GM21528 (cell line): Measurements from ENCODE around the gene CDC42BPB.

Experiments
- ATAC-seq: cut with Tn5 transposase; IDR thresholded peaks from one replicate; pipeline ENCODE4 v1.9.1; 2021; ENCODE audit warnings: mild to moderate bottlenecking, moderate library complexity; ENCODE audit not compliant: unreplicated experiment, low FRiP score

CDC42BPB gene

DNA sequence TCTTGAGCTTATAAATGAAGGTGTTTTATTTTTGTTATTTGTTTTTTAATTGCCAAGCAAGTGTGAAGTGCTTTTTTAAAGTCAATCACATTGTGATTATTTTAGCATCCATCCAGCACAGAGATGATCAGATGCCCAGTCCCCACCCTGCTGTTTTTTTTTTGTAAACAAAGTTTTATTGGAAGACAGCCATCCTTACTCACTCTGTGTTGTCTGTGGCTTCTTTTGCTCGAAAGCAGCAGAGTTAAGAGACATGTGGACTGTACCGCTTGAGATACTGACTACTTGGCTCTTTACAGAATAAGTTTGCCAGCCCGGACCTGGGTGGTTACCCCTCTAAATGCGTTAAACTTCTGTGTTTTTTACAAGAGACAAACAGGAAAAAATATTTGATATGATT lies 165.8 kb downstream of the CDC42BPB start:
- no peak for ATAC-seq

DNA sequence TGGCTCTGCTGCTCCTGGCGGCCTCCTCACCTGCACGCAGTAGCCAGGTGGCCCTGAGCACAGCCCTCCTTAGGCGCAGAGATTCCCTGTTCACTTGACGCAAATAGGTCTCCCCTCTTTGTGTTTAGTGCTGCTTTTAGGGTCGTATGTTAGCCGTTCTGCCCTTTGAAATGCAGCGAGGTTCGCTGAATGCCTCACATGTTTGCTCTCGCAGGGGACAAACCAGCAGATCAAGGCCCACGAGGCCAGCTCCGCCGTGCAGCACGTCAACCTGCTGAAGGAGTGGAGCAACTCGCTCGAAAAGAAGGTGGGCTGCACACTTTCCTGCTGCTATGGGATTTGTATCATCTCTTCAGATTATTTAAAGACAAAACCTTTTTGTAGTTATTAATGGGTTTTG lies 166.2 kb downstream of the CDC42BPB start:
- no peak for ATAC-seq

DNA sequence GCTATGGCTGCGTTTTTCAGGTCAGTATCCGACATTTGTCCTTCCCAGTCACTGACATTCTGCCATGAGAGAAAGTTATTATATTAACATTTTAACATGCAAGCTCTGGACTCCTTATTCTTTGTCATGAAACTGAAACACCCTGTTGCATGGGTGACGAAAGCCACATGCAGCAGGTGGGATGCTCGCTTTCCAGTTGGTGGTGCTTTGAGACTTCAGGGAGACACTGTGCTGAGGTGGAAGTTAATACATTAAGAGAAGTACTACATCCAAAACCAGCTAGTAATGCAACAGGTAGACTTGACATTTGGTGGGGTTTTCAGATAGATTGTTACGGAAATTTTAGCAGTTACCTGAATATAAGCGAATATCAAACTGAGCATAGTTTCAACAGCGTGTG lies 167.7 kb downstream of the CDC42BPB start:
- ATAC-seq, result no peak

DNA sequence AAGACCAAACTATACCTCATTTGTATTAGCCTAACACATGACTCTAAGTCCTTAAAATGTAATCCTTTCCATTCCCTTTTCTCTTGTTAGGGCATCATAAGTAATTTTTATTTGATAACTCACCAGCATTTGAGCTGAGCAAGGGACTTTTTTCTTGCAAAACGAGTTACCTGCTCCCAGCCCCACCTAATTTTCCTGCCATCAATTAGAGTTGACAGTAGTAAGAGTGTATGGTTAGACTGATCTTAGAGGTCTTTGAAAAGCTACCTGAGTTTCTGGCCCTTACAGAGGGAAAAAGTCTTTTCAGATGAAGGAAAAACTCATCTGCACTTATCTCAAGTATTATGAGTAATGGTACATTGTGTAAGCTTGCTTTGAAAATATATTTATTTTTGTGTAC lies 168.6 kb downstream of the CDC42BPB start:
- no peak for ATAC-seq

DNA sequence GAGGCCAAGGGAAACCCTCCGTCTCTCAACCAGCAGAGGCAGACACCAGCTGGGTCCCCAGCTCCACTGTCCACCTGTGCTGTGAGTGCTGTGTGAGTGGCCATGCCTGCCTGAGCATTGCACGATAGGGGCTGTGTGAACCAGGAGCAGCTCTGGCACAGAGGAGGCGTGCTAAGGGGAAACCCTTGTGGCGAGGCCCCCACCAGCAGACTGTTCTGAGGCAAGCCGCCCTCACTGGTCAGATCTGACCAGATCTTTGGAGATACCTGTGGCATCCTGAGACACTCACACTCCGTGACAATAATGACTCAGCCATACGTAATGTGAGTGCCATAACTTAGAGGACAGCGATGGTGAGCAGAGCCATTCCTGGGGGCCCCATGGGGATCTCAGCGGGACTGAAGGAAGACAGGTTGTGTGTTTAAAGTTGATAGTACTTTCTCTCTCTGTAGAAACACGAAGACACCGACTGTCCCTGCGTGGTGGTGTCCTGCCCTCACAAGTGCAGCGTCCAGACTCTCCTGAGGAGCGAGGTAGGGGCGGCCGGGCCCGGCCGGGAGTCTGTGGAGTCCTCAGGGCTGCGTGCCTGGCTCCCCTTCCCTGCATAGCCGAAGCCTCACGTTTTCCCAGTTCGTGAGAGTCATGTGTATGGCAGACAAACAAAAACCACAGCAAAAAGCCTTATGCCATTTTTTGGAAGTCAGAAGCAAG lies 171.5 kb downstream of the CDC42BPB start:
- ATAC-seq, result no peak

DNA sequence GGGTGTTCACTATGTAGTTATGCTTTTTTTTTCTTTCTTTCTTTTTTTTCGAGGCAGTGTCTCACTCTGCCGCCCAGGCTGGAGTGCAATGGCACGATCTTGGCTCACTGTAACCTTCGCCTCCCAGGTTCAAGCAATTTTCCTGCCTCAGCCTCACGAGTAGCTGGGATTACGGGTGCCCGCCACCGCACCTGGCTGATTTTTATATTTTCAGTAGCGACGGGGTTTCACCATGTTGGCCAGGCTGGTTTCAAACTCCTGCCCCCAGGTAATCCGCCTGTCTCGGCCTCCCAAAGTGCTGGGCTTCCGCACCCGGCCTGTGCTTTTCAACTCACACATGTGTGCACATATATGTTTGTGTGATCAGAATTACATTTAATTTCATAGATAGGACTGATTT lies 173.8 kb downstream of the CDC42BPB start:
- ATAC-seq, result no peak

DNA sequence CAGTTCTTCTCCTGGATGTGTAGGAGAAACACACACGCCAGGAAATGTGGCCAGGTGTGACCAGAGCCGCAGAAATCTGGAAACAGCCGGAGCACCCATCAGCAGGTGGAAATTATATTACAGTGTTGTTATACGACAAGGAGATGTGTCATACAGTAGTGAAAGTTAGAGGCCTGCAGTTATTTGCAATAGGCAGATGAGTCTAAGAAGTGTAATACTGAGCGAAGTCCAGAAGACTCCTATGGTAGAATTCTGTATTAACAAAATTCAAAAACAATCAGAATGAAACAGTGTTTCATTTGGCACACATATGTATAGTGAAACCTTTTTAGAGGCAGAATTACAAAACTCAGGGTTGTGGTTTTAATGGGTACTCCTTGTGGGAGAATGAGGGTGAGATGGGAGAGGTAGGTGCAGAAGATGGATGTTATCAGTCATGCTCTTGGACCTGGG lies 174.2 kb downstream of the CDC42BPB start:
- ATAC-seq, result no peak
